OCI-LY3 (cell line): Measurements from ENCODE around the gene ODAD2.

Source experiments
- EZH2phosphoT487 ChIP-seq: fragments of 200-600 bp; shearing (Covaris generic); IDR thresholded peaks from 2 replicates; pipeline ENCODE4 v1.6.1; 2018; ENCODE audit warnings: antibody characterized with exemption, mixed run types, low read depth
- TF ChIP-seq, protein P1 (sequence below): fragments of 200-600, 300-600 bp; sonication (generic); IDR thresholded peaks from 2 replicates; pipeline ENCODE4 v1.5.1; 2014; ENCODE audit warnings: antibody characterized with exemption, low read length, low read depth

DNA sequence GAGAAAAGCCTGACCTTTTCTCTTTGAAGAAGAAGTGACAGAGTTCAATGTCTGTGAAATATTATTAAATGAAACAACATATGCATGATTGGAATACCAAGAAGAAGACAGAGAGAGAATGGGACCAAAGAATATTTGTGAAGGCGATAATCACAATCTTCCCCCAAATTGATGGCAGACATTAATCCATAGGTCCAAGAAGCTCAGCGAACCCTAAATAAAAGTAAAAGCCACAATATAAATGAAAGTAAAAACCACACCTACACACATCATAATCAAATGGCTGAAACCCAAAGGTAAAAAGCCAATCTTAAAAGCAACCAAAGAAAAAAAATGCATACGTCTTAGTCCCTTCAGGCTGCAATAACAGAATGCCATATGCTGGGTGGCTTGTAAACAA, 84.0 kb downstream of the ODAD2 start:
- no peak for TF ChIP-seq EZH2phosphoT487
- TF ChIP-seq, protein P1, sequence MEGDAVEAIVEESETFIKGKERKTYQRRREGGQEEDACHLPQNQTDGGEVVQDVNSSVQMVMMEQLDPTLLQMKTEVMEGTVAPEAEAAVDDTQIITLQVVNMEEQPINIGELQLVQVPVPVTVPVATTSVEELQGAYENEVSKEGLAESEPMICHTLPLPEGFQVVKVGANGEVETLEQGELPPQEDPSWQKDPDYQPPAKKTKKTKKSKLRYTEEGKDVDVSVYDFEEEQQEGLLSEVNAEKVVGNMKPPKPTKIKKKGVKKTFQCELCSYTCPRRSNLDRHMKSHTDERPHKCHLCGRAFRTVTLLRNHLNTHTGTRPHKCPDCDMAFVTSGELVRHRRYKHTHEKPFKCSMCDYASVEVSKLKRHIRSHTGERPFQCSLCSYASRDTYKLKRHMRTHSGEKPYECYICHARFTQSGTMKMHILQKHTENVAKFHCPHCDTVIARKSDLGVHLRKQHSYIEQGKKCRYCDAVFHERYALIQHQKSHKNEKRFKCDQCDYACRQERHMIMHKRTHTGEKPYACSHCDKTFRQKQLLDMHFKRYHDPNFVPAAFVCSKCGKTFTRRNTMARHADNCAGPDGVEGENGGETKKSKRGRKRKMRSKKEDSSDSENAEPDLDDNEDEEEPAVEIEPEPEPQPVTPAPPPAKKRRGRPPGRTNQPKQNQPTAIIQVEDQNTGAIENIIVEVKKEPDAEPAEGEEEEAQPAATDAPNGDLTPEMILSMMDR, result no peak
